ENCODE measurements around the gene EDDM3A.

- TF ChIP-seq CTCF (IDR thresholded peaks at IDR 0.05; ENCODE audit: insufficient read depth, low read depth, low read length) = no peak
- no peak for TF ChIP-seq EZH2 (IDR thresholded peaks at IDR 0.05; ENCODE audit: insufficient read depth, low read length)
Measured at GRCh38 chr14:20699931-20700330, 45.8 kb upstream of the EDDM3A start.

All from astrocyte (in vitro differentiated cells and primary cell).